Measurements from ENCODE around the gene RASGRP2. TPM values are rescaled to one million over a fixed set of nuclear protein-coding genes. Genes with fewer than 3 reads are reported as not detected.
A peak's percentile ranks its signal among the peaks of the same experiment; 100 is the strongest.

The RASGRP2 gene
- total and polyA plus RNA-seq, 2 of the 8 experiments (the other 6 are each of a cell fraction or from before 2014, with no cell fraction given), result 40.6 to 45.7 TPM

DNA sequence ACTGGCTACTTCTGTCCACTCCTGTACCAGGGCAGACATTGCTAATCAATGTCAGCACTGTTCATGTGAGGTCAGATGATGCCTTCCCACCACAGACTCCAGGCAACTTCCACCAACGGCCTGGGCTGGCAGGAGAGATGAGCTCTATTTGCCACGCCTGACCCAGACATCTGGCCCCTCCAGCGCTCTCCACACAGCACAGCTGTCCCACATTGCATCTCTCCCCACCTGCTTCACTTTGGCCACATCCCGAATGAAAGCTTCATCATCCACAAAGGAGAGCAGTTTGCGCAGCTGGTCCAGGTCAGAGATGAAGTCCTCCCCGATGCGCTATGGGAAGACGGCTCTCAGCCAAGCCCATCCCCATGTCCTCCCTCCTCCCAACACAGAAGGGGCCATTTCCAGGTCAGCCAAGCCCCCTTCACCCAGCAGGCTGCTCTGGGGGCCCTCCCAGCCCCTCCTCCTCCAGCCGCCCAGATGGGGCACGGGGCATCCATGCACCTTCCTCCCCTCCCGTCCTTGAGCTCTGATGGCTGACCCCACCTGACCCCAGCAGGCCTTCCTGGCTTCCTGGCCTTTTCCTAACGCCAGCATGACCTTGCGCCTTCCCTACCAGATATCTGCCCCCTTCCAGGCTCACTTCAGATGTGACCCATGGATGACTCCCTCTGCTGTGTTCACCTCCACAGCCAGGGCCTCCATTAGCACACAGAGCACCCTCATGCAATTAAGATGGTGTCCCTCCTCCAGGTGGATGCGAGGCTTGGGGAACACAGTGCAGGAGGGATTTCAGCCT lies 8.4 kb upstream of the RASGRP2 start:
- ChIA-PET CTCF (ENCODE audit: partially characterized antibody) (interaction anchor here (0.7 to 23.7 kb wide), 11 partner anchors 10 to 396 kb away, joined by 3 to 376 read pairs (median 3); partner anchors contain the start of genes PYGM and RASGRP2), POLR2A (ENCODE audit: partially characterized antibody) (interaction anchor here (0.6 to 42.9 kb wide), 5 partner anchors 3 to 870 kb away, joined by 3 to 1087 read pairs (median 3); partner anchors contain the start of genes PYGM, RASGRP2 and SF1)
- peak overlapping the region; percentile 17 for H4K91ac ChIP-seq (replicated peaks; ENCODE audit: insufficient read length, low read length)
- WGBS, 2 experiments (ENCODE audit: extremely low coverage in 1 of 2, insufficient coverage in 1 of 2, insufficient read length in 1 of 2, insufficient replicate concordance in 2 of 2, low coverage in 1 of 2, low lambda C conversion rate in 2 of 2, missing lambda C conversion rate in 1 of 2), result 88% methylated on average over 13 of the region's 14 CpGs; no CpG with 5 or more reads in 1 of the 2 experiments
- DNase-seq (ENCODE audit: low read depth in 1 of 2, low spot score in 2 of 2) (no peak), FAIRE-seq (no peak)
- no peak overlapping the region; the same call in 1 of the 2 replicates for H4K8ac ChIP-seq (ENCODE audit: extremely low read depth, insufficient read depth, low read length)
- H3K4me3 ChIP-seq (ENCODE audit: extremely low read depth in 1 of 4, insufficient read depth in 2 of 4, low read depth in 3 of 4, low read length in 4 of 4), result no peak overlapping the region
- no peak overlapping the region for H2AK5ac ChIP-seq (ENCODE audit: low read depth, low read length)
- H3K23me2 ChIP-seq (ENCODE audit: low read depth, low read length), result no peaks in the 10 kb centered on the region
- no peaks in the 10 kb centered on the region; a peak in 1 of 8 replicates for H3K36me3 ChIP-seq (ENCODE audit: control insufficient read depth in 2 of 4, insufficient read depth in 4 of 4, low read length in 3 of 4)
- no peak overlapping the region for H3K9ac ChIP-seq (replicated peaks in 1 of 4; ENCODE audit: extremely low read depth in 1 of 4, low read depth in 3 of 4, low read length in 3 of 4)
- no peaks in the 10 kb centered on the region for H4K20me1 ChIP-seq (replicated peaks in 1 of 2; ENCODE audit: control insufficient read depth in 1 of 2, insufficient read depth in 2 of 2, low read length in 2 of 2)
- no peak overlapping the region; the same call in 1 of the 2 replicates for H2BK5ac ChIP-seq (ENCODE audit: low read depth, low read length)
- no peak overlapping the region for H2BK20ac ChIP-seq (ENCODE audit: low read length)
- H3K27me3 ChIP-seq (replicated peaks in 1 of 4; ENCODE audit: control insufficient read depth in 3 of 4, extremely low read depth in 1 of 4, insufficient read depth in 3 of 4, low read length in 3 of 4), result no peaks in the 10 kb centered on the region
- no peak overlapping the region for H3K27ac ChIP-seq (ENCODE audit: low read depth, low read length)
- H4K5ac ChIP-seq (ENCODE audit: insufficient read length, low read depth, low read length), result no peak overlapping the region
- H3K79me1 ChIP-seq (ENCODE audit: low read depth, low read length), result no peaks in the 10 kb centered on the region
- H2BK15ac ChIP-seq (ENCODE audit: low read length), result no peak overlapping the region
- H2AFZ ChIP-seq (ENCODE audit: low read length), result no peak overlapping the region
- H3K4me2 ChIP-seq (ENCODE audit: insufficient read depth in 1 of 2, low read depth in 2 of 2, low read length in 2 of 2), result no peak overlapping the region
- no peak overlapping the region for H3K23ac ChIP-seq (ENCODE audit: insufficient read length)
- no peak overlapping the region for H3K14ac ChIP-seq (ENCODE audit: insufficient read length)
- no peak overlapping the region for H2BK120ac ChIP-seq (replicated peaks; ENCODE audit: low read depth, low read length)
- H3K56ac ChIP-seq (replicated peaks; ENCODE audit: insufficient read length, low read depth, low read length), result no peak overlapping the region
- H3K4me1 ChIP-seq (replicated peaks in 1 of 4; ENCODE audit: control insufficient read depth in 3 of 4, insufficient read depth in 4 of 4, low read length in 3 of 4), result peaks cover 0 to 7% (median 3%) of the 10 kb centered on the region in 4 experiments; a peak in 4 of 7 replicates
- no peak for TF ChIP-seq CEBPB (IDR thresholded peaks at IDR 0.05; ENCODE audit: low read depth, low read length)
- no peak for TF ChIP-seq TCF12 (IDR thresholded peaks at IDR 0.05; ENCODE audit: low read depth, low read length)
- TF ChIP-seq MAX (IDR thresholded peaks at IDR 0.05), result no peak
- no peaks in the 10 kb centered on the region for H3K79me2 ChIP-seq (ENCODE audit: control insufficient read depth in 1 of 2, insufficient read depth in 2 of 2, low read length in 2 of 2)
- H2BK12ac ChIP-seq (ENCODE audit: low read depth, low read length), result peak overlapping the region; percentile 50; the same call in 1 of the 2 replicates
- H3K4ac ChIP-seq (replicated peaks; ENCODE audit: insufficient read length, low read depth, low read length), result peak overlapping the region; percentile 78
- no peaks in the 10 kb centered on the region for H3K9me3 ChIP-seq (ENCODE audit: insufficient read depth in 2 of 2, low read depth in 1 of 2, low read length in 1 of 2)
- no peak overlapping the region for H3K18ac ChIP-seq (ENCODE audit: extremely low read depth, low read length)
